Astrocyte (in vitro differentiated cells and primary cell): Measurements from ENCODE around the gene VMA21. TPM values are rescaled to one million over a fixed set of nuclear protein-coding genes. Genes with fewer than 3 reads are reported as not detected.
A peak's percentile ranks its signal among the peaks of the same experiment; 100 is the strongest.

Source experiments
- DNase-seq: peaks from one replicate; pipeline ENCODE4 v3.0.0-alpha.2; 2010; ENCODE audit warnings: low read depth
- FAIRE-seq: peaks from 2 replicates; lab custom pipeline; 2011; peaks lifted over from hg19 to GRCh38; lab: Jason Lieb, UNC
- H2AFZ ChIP-seq: 2 replicates; pipeline ENCODE4 v1.6.0; 2012; ENCODE audit warnings: low read depth, low read length, inconsistent platforms
- H3K27ac ChIP-seq: 2 replicates; pipeline ENCODE4 v1.5.1; 2011; ENCODE audit warnings: low read depth, low read length, inconsistent platforms
- H3K27me3 ChIP-seq: 2 replicates; pipeline ENCODE4 v1.6.0; 2011; ENCODE audit warnings: low read length, inconsistent platforms; ENCODE audit not compliant: insufficient read depth
- H3K36me3 ChIP-seq: 2 replicates; pipeline ENCODE4 v1.5.1; 2011; ENCODE audit warnings: low read length, inconsistent platforms; ENCODE audit not compliant: insufficient read depth
- H3K4me1 ChIP-seq: 2 replicates; pipeline ENCODE4 v1.5.1; 2011; ENCODE audit warnings: low read length, inconsistent platforms; ENCODE audit not compliant: insufficient read depth
- H3K4me2 ChIP-seq: 2 replicates; pipeline ENCODE4 v1.6.0; 2012; ENCODE audit warnings: low read length, inconsistent platforms
- H3K4me3 ChIP-seq: 2 replicates; pipeline ENCODE4 v1.5.1; 2011; ENCODE audit warnings: low read depth, mild to moderate bottlenecking, low read length, inconsistent platforms; ENCODE audit not compliant: insufficient read depth
- H3K79me2 ChIP-seq: 2 replicates; pipeline ENCODE4 v1.6.0; 2012; ENCODE audit warnings: mild to moderate bottlenecking, low read length, inconsistent platforms; ENCODE audit not compliant: insufficient read depth
- H3K9ac ChIP-seq: 2 replicates; pipeline ENCODE4 v1.6.0; 2012; ENCODE audit warnings: mild to moderate bottlenecking, low read length, inconsistent platforms
- H3K9me3 ChIP-seq: 2 replicates; pipeline ENCODE4 v1.5.1; 2012; ENCODE audit warnings: low read depth, mild to moderate bottlenecking, low read length, inconsistent platforms; ENCODE audit not compliant: insufficient read depth
- H4K20me1 ChIP-seq: 2 replicates; pipeline ENCODE4 v1.6.0; 2012; ENCODE audit warnings: low read length, inconsistent platforms; ENCODE audit not compliant: insufficient read depth
- H3K27ac Mint-ChIP-seq: one replicate; pipeline ENCODE4 v1.8.0; 2021; ENCODE audit warnings: mild to moderate bottlenecking, mixed read lengths; ENCODE audit not compliant: unreplicated experiment
- H3K27me3 Mint-ChIP-seq: one replicate; pipeline ENCODE4 v1.8.0; 2021; ENCODE audit warnings: low read depth, mixed read lengths; ENCODE audit not compliant: unreplicated experiment
- H3K36me3 Mint-ChIP-seq: one replicate; pipeline ENCODE4 v1.8.0; 2021; ENCODE audit warnings: low read depth, mixed read lengths; ENCODE audit not compliant: unreplicated experiment
- H3K4me1 Mint-ChIP-seq: one replicate; pipeline ENCODE4 v1.8.0; 2021; ENCODE audit warnings: low read depth, mixed read lengths; ENCODE audit not compliant: unreplicated experiment
- H3K4me3 Mint-ChIP-seq: one replicate; pipeline ENCODE4 v1.8.0; 2021; ENCODE audit warnings: mild to moderate bottlenecking, moderate library complexity, mixed read lengths; ENCODE audit not compliant: unreplicated experiment
- H3K9me3 Mint-ChIP-seq: one replicate; pipeline ENCODE4 v1.8.0; 2021; ENCODE audit warnings: mild to moderate bottlenecking, mixed read lengths; ENCODE audit not compliant: unreplicated experiment
- CTCF ChIP-seq: IDR thresholded peaks from 2 replicates; pipeline ENCODE4 v1.5.1; 2011; ENCODE audit warnings: low read depth, mild to moderate bottlenecking, inconsistent platforms, low read length, moderate library complexity; ENCODE audit not compliant: insufficient read depth
- EZH2 ChIP-seq: IDR thresholded peaks from 2 replicates; pipeline ENCODE4 v1.6.1; 2012; ENCODE audit warnings: mild to moderate bottlenecking, low read length, inconsistent platforms; ENCODE audit not compliant: insufficient read depth
- total RNA-seq: library from RNA; stranded (reverse); gene quantifications from 2 replicates; pipeline ENCODE4 v1.2.1, GENCODE V29; 2021

Gene VMA21
- total RNA-seq, 1 donor from 2014 or later, result 41.6 TPM

- FAIRE-seq (peak; percentile 45), DNase-seq (no peak)
- Histone ChIP-seq H3K4me3 (no peak overlapping the region), H3K79me2 (no peaks in the 10 kb centered on the region), H3K4me1 (no peaks in the 10 kb centered on the region), H3K4me2 (no peak overlapping the region), H2AFZ (no peak overlapping the region), H3K9me3 (no peaks in the 10 kb centered on the region), H3K27me3 (no peaks in the 10 kb centered on the region), H3K9ac (no peak overlapping the region), H4K20me1 (no peaks in the 10 kb centered on the region), H3K36me3 (no peaks in the 10 kb centered on the region), H3K27ac (no peak overlapping the region)
- H3K27ac Mint-ChIP-seq, result no peak overlapping the region
- no peaks in the 10 kb centered on the region for H3K36me3 Mint-ChIP-seq
- no peak overlapping the region for H3K4me3 Mint-ChIP-seq
- H3K9me3 Mint-ChIP-seq, result no peaks in the 10 kb centered on the region
- no peaks in the 10 kb centered on the region for H3K27me3 Mint-ChIP-seq
- no peak for TF ChIP-seq EZH2
- TF ChIP-seq CTCF, result no peak
- no peaks in the 10 kb centered on the region for H3K4me1 Mint-ChIP-seq
Observed at GRCh38 chrX:151416579-151416978, 19.6 kb downstream of the VMA21 start.

- Mint-ChIP-seq H3K27ac (no peak overlapping the region), H3K36me3 (no peaks in the 10 kb centered on the region), H3K4me3 (no peak overlapping the region), H3K27me3 (no peaks in the 10 kb centered on the region), H3K9me3 (no peaks in the 10 kb centered on the region), H3K4me1 (no peaks in the 10 kb centered on the region)
- FAIRE-seq (no peak), DNase-seq (no peak)
- Histone ChIP-seq H3K9ac (no peak overlapping the region), H4K20me1 (no peaks in the 10 kb centered on the region), H3K27ac (no peak overlapping the region), H3K4me1 (no peaks in the 10 kb centered on the region), H3K9me3 (no peaks in the 10 kb centered on the region), H3K4me2 (peak overlapping the region; percentile 54), H2AFZ (no peak overlapping the region), H3K4me3 (no peak overlapping the region), H3K79me2 (no peaks in the 10 kb centered on the region), H3K27me3 (no peaks in the 10 kb centered on the region), H3K36me3 (no peaks in the 10 kb centered on the region)
- TF ChIP-seq EZH2 (no peak), CTCF (no peak)
Observed at GRCh38 chrX:151419782-151420181, 22.8 kb downstream of the VMA21 start.

DNA sequence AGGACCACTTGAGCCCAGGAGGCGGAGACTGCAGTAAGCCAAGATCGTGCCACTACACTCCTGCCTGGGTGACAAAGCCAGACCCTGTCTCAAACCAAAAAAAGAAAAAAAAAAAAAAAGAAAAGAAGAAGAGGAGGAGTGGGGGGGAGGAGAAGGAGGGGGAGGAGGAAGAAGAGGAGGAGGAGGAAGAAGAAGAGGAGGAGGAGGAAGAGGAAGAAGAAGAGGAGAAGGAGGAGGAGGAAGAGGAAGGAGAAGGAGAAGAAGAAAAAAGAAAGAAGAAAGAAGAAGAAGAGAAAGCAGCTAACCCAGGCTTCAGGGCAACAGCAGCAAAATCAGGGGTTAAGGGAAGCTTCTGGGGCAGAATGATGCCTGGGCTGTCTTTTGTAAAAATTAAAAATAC, 27.5 kb downstream of the VMA21 start:
- TF ChIP-seq EZH2 (no peak), CTCF (no peak)
- H3K4me3 Mint-ChIP-seq, result no peak overlapping the region

More for the DNA sequence above, 27.5 kb downstream of the VMA21 start:
- DNase-seq (no peak), FAIRE-seq (no peak)
- H3K36me3 ChIP-seq, result no peaks in the 10 kb centered on the region
- Mint-ChIP-seq H3K27me3 (no peaks in the 10 kb centered on the region), H3K9me3 (no peaks in the 10 kb centered on the region), H3K36me3 (no peaks in the 10 kb centered on the region), H3K4me1 (no peaks in the 10 kb centered on the region), H3K27ac (no peak overlapping the region)
- no peaks in the 10 kb centered on the region for H3K9me3 ChIP-seq
- H3K9ac ChIP-seq, result no peak overlapping the region
- H3K27me3 ChIP-seq, result no peaks in the 10 kb centered on the region
- H4K20me1 ChIP-seq, result no peaks in the 10 kb centered on the region
- no peak overlapping the region for H3K4me2 ChIP-seq
- no peaks in the 10 kb centered on the region for H3K79me2 ChIP-seq
- no peak overlapping the region for H2AFZ ChIP-seq
- H3K27ac ChIP-seq, result no peak overlapping the region
- H3K4me3 ChIP-seq, result no peak overlapping the region
- no peaks in the 10 kb centered on the region for H3K4me1 ChIP-seq
